GM23338 (cell line): ENCODE data around the gene KCNK3. TPM values are rescaled to one million over a fixed set of nuclear protein-coding genes. Genes with fewer than 3 reads are reported as not detected.
A peak's percentile ranks its signal among the peaks of the same experiment; 100 is the strongest.

Experiments used
- ATAC-seq: fragments of 200-7000 bp; cut with Tn5 transposase; 3 replicates; pipeline ENCODE4 v1.9.1; 2020
- DNase-seq: peaks from one replicate; pipeline ENCODE4 v3.0.0-alpha.2; 2015; ENCODE audit warnings: low spot score
- H2AFZ ChIP-seq: fragments of 200-600 bp; sonication (generic); 2 replicates; pipeline ENCODE4 v1.8.0; 2016; ENCODE audit warnings: antibody characterized with exemption, mild to moderate bottlenecking, moderate library complexity
- H3F3A ChIP-seq: fragments of 200-600 bp; sonication (generic); replicated peaks from 2 replicates; pipeline ENCODE4 v1.8.0; 2017; ENCODE audit warnings: antibody characterized with exemption, mixed run types, low read depth
- H3K27ac ChIP-seq: fragments of 200-600 bp; sonication (generic); 2 replicates; pipeline ENCODE4 v1.6.1; 2016; ENCODE audit warnings: low read depth
- H3K27me3 ChIP-seq: fragments of 200-600 bp; sonication (generic); 2 replicates; pipeline ENCODE4 v1.8.0; 2016; ENCODE audit warnings: mild to moderate bottlenecking, mixed run types, moderate library complexity; ENCODE audit not compliant: insufficient read depth
- H3K36me3 ChIP-seq: fragments of 200-600 bp; sonication (generic); 2 replicates; pipeline ENCODE4 v1.8.0; 2016; ENCODE audit warnings: mild to moderate bottlenecking; ENCODE audit not compliant: insufficient read depth
- H3K4me1 ChIP-seq: fragments of 200-600 bp; sonication (generic); 2 replicates; pipeline ENCODE4 v1.8.0; 2016; ENCODE audit warnings: mild to moderate bottlenecking, moderate library complexity; ENCODE audit not compliant: insufficient read depth
- H3K4me2 ChIP-seq: fragments of 200-600 bp; sonication (generic); 2 replicates; pipeline ENCODE4 v1.7.1; 2017; ENCODE audit warnings: mixed run types
- H3K4me3 ChIP-seq: fragments of 200-600 bp; sonication (generic); 2 replicates; pipeline ENCODE4 v1.6.1; 2016; ENCODE audit warnings: mixed run types
- H3K79me2 ChIP-seq: fragments of 200-600 bp; sonication (generic); replicated peaks from 2 replicates; pipeline ENCODE4 v1.8.0; 2017; ENCODE audit warnings: mild to moderate bottlenecking; ENCODE audit not compliant: insufficient read depth
- H3K9me2 ChIP-seq: fragments of 200-600 bp; sonication (generic); 2 replicates; pipeline ENCODE4 v1.8.0; 2017; ENCODE audit not compliant: insufficient read depth
- H4K20me1 ChIP-seq: fragments of 200-600 bp; sonication (generic); replicated peaks from 2 replicates; pipeline ENCODE4 v1.8.0; 2017; ENCODE audit warnings: mild to moderate bottlenecking; ENCODE audit not compliant: insufficient read depth
- H3K27ac Mint-ChIP-seq: 2 replicates; pipeline ENCODE4 v1.8.0; 2020; ENCODE audit warnings: inconsistent platforms, mild to moderate bottlenecking, moderate library complexity, mixed read lengths
- H3K27me3 Mint-ChIP-seq: 3 replicates; pipeline ENCODE4 v1.8.0; 2022; ENCODE audit warnings: low read depth, mild to moderate bottlenecking, moderate library complexity, mixed read lengths, inconsistent platforms; ENCODE audit not compliant: insufficient read depth, poor library complexity
- H3K36me3 Mint-ChIP-seq: 3 replicates; pipeline ENCODE4 v1.8.0; 2021; ENCODE audit warnings: low read depth, mild to moderate bottlenecking, inconsistent platforms, moderate library complexity, mixed read lengths
- H3K4me1 Mint-ChIP-seq: 3 replicates; pipeline ENCODE4 v1.8.0; 2020; ENCODE audit warnings: mild to moderate bottlenecking, inconsistent platforms, mixed read lengths
- H3K4me3 Mint-ChIP-seq: 3 replicates; pipeline ENCODE4 v1.8.0; 2021; ENCODE audit warnings: moderate library complexity, mild to moderate bottlenecking, inconsistent platforms, mixed read lengths
- H3K9me3 Mint-ChIP-seq: 3 replicates; pipeline ENCODE4 v1.8.0; 2020; ENCODE audit warnings: moderate library complexity, mild to moderate bottlenecking, inconsistent platforms, mixed read lengths
- CREB1 ChIP-seq: fragments of 250-450 bp; sonication (Bioruptor Pico); IDR thresholded peaks from 2 replicates; pipeline ENCODE4 v1.5.0; 2020; ENCODE audit warnings: low read depth, mild to moderate bottlenecking, moderate library complexity
- CTCF ChIP-seq, 2 experiments: fragments of 200-600 bp in 1 of 2; sonication (generic) in 1 of 2; conservative IDR thresholded peaks; 2 replicates each; pipeline versions ENCODE4 v1.5.1 to v1.6.1; 2016 to 2017; ENCODE audit warnings: antibody characterized with exemption in 2 of 2, low read depth in 2 of 2, mild to moderate bottlenecking in 2 of 2, moderate library complexity in 1 of 2
- ETS1 ChIP-seq: IDR thresholded peaks from 2 replicates; pipeline ENCODE4 v1.6.1; 2016; ENCODE audit warnings: antibody characterized with exemption
- EZH2 ChIP-seq: fragments of 200-600 bp; sonication (generic); IDR thresholded peaks from one replicate; pipeline ENCODE4 v1.8.0; 2017; ENCODE audit warnings: antibody characterized with exemption, mild to moderate bottlenecking, low read depth; ENCODE audit not compliant: unreplicated experiment
- EZH2phosphoT487 ChIP-seq: fragments of 200-600 bp; sonication (generic); IDR thresholded peaks from one replicate; pipeline ENCODE4 v1.8.1; 2018; ENCODE audit warnings: antibody characterized with exemption; ENCODE audit not compliant: unreplicated experiment
- JUNB ChIP-seq: IDR thresholded peaks from one replicate; pipeline ENCODE4 v1.6.1; 2016; ENCODE audit warnings: antibody characterized with exemption; ENCODE audit not compliant: unreplicated experiment
- NANOG ChIP-seq: IDR thresholded peaks from 2 replicates; pipeline ENCODE4 v1.6.1; 2016; ENCODE audit warnings: antibody characterized with exemption, borderline replicate concordance
- POLR2AphosphoS5 ChIP-seq: IDR thresholded peaks from 2 replicates; pipeline ENCODE4 v1.6.1; 2016; ENCODE audit warnings: antibody characterized with exemption, low read depth
- REST ChIP-seq: IDR thresholded peaks from one replicate; pipeline ENCODE4 v1.6.1; 2018; ENCODE audit warnings: antibody characterized with exemption; ENCODE audit not compliant: unreplicated experiment
- STAT1 ChIP-seq: IDR thresholded peaks from one replicate; pipeline ENCODE4 v1.6.1; 2016; ENCODE audit warnings: antibody characterized with exemption; ENCODE audit not compliant: unreplicated experiment
- ZNF114 ChIP-seq: fragments of 250-450 bp; sonication (Bioruptor Pico); IDR thresholded peaks from 2 replicates; pipeline ENCODE4 v1.5.0; 2020; ENCODE audit warnings: mild to moderate bottlenecking, moderate library complexity
- polyA plus RNA-seq: library from polyadenylated mRNA; unstranded; fragments of >200 nt; fragmentation: Nextera tagmentation; extraction: Ambion mirVana; gene quantifications from 2 replicates; pipeline ENCODE4 v1.2.1, GENCODE V29; 2016
- total RNA-seq: library from RNA; depleted of rRNA; stranded (reverse); fragments of >200 nt; shearing (Covaris generic); gene quantifications from 2 replicates; pipeline ENCODE4 v1.2.3, GENCODE V29; 2014

The KCNK3 gene
- total and polyA plus RNA-seq, 2 experiments from 2014 or later, result not detected

GRCh38 chr2:26721115-26722032 lies 28.9 kb downstream of the KCNK3 start:
- H3K79me2 ChIP-seq, result no peaks in the 10 kb centered on the region
- no peaks in the 10 kb centered on the region for H3K36me3 Mint-ChIP-seq
- peaks cover 5% of the 10 kb centered on the region for H3K4me1 ChIP-seq
- no peaks in the 10 kb centered on the region for H4K20me1 ChIP-seq
- ATAC-seq (peak; percentile 82), DNase-seq (peak; percentile 45)
- no peak overlapping the region for H3K4me3 Mint-ChIP-seq
- no peaks in the 10 kb centered on the region; the same call in 2 of the 3 replicates for H3K9me3 Mint-ChIP-seq
- H2AFZ ChIP-seq, result peak overlapping the region; percentile 63
- H3K4me1 Mint-ChIP-seq, result peaks cover 13% of the 10 kb centered on the region
- no peaks in the 10 kb centered on the region for H3K36me3 ChIP-seq
- no peak overlapping the region for H3K4me2 ChIP-seq
- peaks cover 11% of the 10 kb centered on the region for H3K27me3 Mint-ChIP-seq
- H3K4me3 ChIP-seq, result no peak overlapping the region
- no peak overlapping the region for H3K27ac Mint-ChIP-seq
- TF ChIP-seq STAT1, result no peak
- no peak for TF ChIP-seq EZH2phosphoT487
- no peak for TF ChIP-seq NANOG
- no peaks in the 10 kb centered on the region for H3F3A ChIP-seq
- no peaks in the 10 kb centered on the region for H3K9me2 ChIP-seq
- H3K27me3 ChIP-seq, result no peaks in the 10 kb centered on the region
- H3K27ac ChIP-seq, result no peak overlapping the region

- Histone ChIP-seq H4K20me1 (no peaks in the 10 kb centered on the region), H2AFZ (no peak overlapping the region), H3K4me3 (no peak overlapping the region), H3K4me1 (peaks cover 5% of the 10 kb centered on the region), H3K27me3 (no peaks in the 10 kb centered on the region), H3K27ac (no peak overlapping the region), H3K36me3 (no peaks in the 10 kb centered on the region), H3K79me2 (no peaks in the 10 kb centered on the region), H3F3A (no peaks in the 10 kb centered on the region), H3K4me2 (no peak overlapping the region), H3K9me2 (no peaks in the 10 kb centered on the region)
- no peak for DNase-seq
- Mint-ChIP-seq H3K4me1 (peaks cover 13% of the 10 kb centered on the region), H3K9me3 (no peaks in the 10 kb centered on the region; the same call in 2 of the 3 replicates), H3K27me3 (peaks cover 11% of the 10 kb centered on the region), H3K4me3 (no peak overlapping the region), H3K36me3 (no peaks in the 10 kb centered on the region), H3K27ac (no peak overlapping the region)
- no peak for ATAC-seq
- no peak for TF ChIP-seq CREB1
- TF ChIP-seq ETS1, result no peak
- no peak for TF ChIP-seq NANOG
- TF ChIP-seq POLR2AphosphoS5, result no peak
- no peak for TF ChIP-seq REST
- TF ChIP-seq EZH2, result no peak
- no peak for TF ChIP-seq CTCF (conservative IDR thresholded peaks at IDR 0.05; ENCODE audit: low read depth in 2 of 2)
- no peak for TF ChIP-seq STAT1
- TF ChIP-seq JUNB, result no peak
- no peak for TF ChIP-seq ZNF114 (CRISPR knock-in tag)
Measured at GRCh38 chr2:26722328-26722727, 29.8 kb downstream of the KCNK3 start.
